Measurements from ENCODE around the gene BCL2. TPM values are rescaled to one million over a fixed set of nuclear protein-coding genes. Genes with fewer than 3 reads are reported as not detected.

The BCL2 gene
- total and polyA plus RNA-seq, 9 of the 15 experiments (the other 6 are each of a cell fraction or from before 2014, with no cell fraction given): 0.10 to 1.1 (median 0.65) TPM

DNA sequence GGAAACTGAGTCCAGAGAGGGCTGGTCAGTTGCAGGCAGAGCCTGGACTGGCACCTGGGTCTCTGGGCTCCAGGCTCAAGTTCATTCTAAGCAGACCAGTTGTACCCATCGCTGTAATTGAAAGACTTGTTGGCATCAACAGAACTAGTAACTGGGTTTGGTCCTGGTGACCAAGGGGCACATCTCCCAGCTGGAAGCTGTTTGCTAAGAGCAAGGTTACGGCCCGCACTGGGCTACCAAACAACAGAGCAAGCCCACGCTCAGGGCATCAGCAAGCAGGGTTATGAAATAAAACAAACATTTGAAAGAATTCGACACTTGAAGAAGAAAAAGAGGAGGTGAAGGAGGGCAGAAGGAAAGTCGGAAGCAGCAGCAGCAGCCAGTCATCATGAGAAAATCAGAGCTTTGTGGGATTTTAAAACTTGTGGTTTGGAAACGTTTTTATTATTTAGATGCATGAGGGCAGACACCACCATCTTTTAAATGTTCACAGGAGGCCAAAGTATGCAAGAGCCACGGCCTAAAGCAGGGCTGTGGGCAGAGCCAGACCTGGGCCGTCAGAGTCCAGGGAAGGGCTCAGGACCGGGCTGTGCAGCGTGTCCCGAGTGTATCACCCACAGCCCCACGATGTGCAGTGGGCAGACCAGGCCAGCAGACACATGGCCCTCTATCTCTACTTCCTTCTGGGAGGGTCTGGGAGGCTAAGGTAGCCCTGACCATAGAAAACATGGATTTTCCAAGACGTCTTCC, 220.3 kb downstream of the BCL2 start (continued):
- TF ChIP-seq, protein P1, sequence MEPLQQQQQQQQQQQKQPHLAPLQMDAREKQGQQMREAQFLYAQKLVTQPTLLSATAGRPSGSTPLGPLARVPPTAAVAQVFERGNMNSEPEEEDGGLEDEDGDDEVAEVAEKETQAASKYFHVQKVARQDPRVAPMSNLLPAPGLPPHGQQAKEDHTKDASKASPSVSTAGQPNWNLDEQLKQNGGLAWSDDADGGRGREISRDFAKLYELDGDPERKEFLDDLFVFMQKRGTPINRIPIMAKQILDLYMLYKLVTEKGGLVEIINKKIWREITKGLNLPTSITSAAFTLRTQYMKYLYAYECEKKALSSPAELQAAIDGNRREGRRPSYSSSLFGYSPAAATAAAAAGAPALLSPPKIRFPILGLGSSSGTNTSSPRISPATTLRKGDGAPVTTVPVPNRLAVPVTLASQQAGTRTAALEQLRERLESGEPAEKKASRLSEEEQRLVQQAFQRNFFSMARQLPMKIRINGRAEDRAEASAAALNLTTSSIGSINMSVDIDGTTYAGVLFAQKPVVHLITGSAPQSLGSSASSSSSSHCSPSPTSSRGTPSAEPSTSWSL (CRISPR knock-in tag; IDR thresholded peaks at IDR 0.05; ENCODE audit: borderline replicate concordance): no peak
- no peak for TF ChIP-seq ZNF41 (CRISPR knock-in tag; conservative IDR thresholded peaks at IDR 0.05)
- TF ChIP-seq RFX1 (IDR thresholded peaks at IDR 0.05): no peak
- TF ChIP-seq ZNF311 (CRISPR knock-in tag; IDR thresholded peaks at IDR 0.05): no peak
- TF ChIP-seq SMARCB1 (IDR thresholded peaks at IDR 0.05; ENCODE audit: insufficient read length, low read depth): no peak
- TF ChIP-seq, protein P2, sequence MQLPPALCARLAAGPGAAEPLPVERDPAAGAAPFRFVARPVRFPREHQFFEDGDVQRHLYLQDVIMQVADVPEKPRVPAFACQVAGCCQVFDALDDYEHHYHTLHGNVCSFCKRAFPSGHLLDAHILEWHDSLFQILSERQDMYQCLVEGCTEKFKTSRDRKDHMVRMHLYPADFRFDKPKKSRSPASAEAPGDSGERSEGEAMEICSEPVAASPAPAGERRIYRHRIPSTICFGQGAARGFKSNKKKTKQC (CRISPR knock-in tag; IDR thresholded peaks at IDR 0.05): no peak
- TF ChIP-seq EWSR1 (IDR thresholded peaks at IDR 0.05; ENCODE audit: borderline replicate concordance, low read depth, partially characterized antibody): no peak
- TF ChIP-seq TCF7 (IDR thresholded peaks at IDR 0.05; ENCODE audit: borderline replicate concordance): no peak
- no peak for TF ChIP-seq TRIM24 (IDR thresholded peaks at IDR 0.05)
- no peak for TF ChIP-seq CBFA2T2 (conservative IDR thresholded peaks at IDR 0.05)
- no peak for TF ChIP-seq JUN (IDR thresholded peaks at IDR 0.05; ENCODE audit: borderline replicate concordance, low read depth, low read length)
- TF ChIP-seq JUN (CRISPR knock-in tag; IDR thresholded peaks at IDR 0.05; ENCODE audit: borderline replicate concordance): no peak

Data from K562 (cell line).